ENCODE results near the gene RELL2.

- TF ChIP-seq CTCF (conservative IDR thresholded peaks at IDR 0.05 in 1 of 2, IDR thresholded peaks at IDR 0.05 in 1 of 2; ENCODE audit: extremely low read depth in 1 of 2, insufficient read depth in 1 of 2, low read depth in 1 of 2, low read length in 2 of 2): no peak
- no peak for TF ChIP-seq EZH2 (IDR thresholded peaks at IDR 0.05; ENCODE audit: borderline replicate concordance, low read length)
Observed at GRCh38 chr5:141647851-141648250, 11.1 kb downstream of the RELL2 start.
